PFSK-1 (cell line): ENCODE results near the gene QTRT2.

Experiments
- FOXP2 ChIP-seq: optimal IDR thresholded peaks from 2 replicates; pipeline ENCODE3; 2011; ENCODE audit warnings: borderline replicate concordance, control low read depth, inconsistent platforms; ENCODE audit not compliant: insufficient read depth; ENCODE audit errors: extremely low read length, extremely low read depth
- POLR2AphosphoS5 ChIP-seq: IDR thresholded peaks from 2 replicates; pipeline ENCODE4 v1.6.1; 2012; ENCODE audit warnings: low read depth, mild to moderate bottlenecking, control low read depth, low read length, moderate library complexity
- REST ChIP-seq, 2 experiments: IDR thresholded peaks; 2 replicates each; pipeline versions ENCODE4 v1.6.1 to v1.8.0; 2011 to 2012; ENCODE audit warnings: low read depth in 2 of 2, low read length in 2 of 2, control low read depth in 1 of 2, inconsistent platforms in 1 of 2, mild to moderate bottlenecking in 1 of 2, moderate library complexity in 1 of 2; ENCODE audit not compliant: insufficient read depth in 1 of 2
- SIN3A ChIP-seq: IDR thresholded peaks from 2 replicates; pipeline ENCODE4 v1.6.1; 2012; ENCODE audit warnings: mild to moderate bottlenecking, low read length, moderate library complexity, borderline replicate concordance; ENCODE audit not compliant: insufficient read depth
- TAF1 ChIP-seq: IDR thresholded peaks from 2 replicates; pipeline ENCODE4 v1.6.1; 2012; ENCODE audit warnings: low read length, control low read depth, borderline replicate concordance; ENCODE audit not compliant: insufficient read depth

Gene QTRT2

GRCh38 chr3:114127517-114127916 lies 71.0 kb downstream of the QTRT2 start:
- TF ChIP-seq POLR2AphosphoS5 (no peak), REST (IDR thresholded peaks at IDR 0.05; ENCODE audit: insufficient read depth in 1 of 2, low read depth in 2 of 2, low read length in 2 of 2) (no peak), SIN3A (no peak), FOXP2 (no peak), TAF1 (no peak)

GRCh38 chr3:114128231-114128630 lies 71.7 kb downstream of the QTRT2 start:
- TF ChIP-seq REST (IDR thresholded peaks at IDR 0.05; ENCODE audit: insufficient read depth in 1 of 2, low read depth in 2 of 2, low read length in 2 of 2) (no peak), SIN3A (no peak), POLR2AphosphoS5 (no peak), FOXP2 (no peak), TAF1 (no peak)

GRCh38 chr3:114128826-114129225 lies 72.3 kb downstream of the QTRT2 start:
- TF ChIP-seq TAF1 (no peak), POLR2AphosphoS5 (no peak), FOXP2 (no peak)

GRCh38 chr3:114132500-114132899 lies 76.0 kb downstream of the QTRT2 start:
- TF ChIP-seq FOXP2 (no peak), SIN3A (no peak), TAF1 (no peak), POLR2AphosphoS5 (no peak), REST (IDR thresholded peaks at IDR 0.05; ENCODE audit: insufficient read depth in 1 of 2, low read depth in 2 of 2, low read length in 2 of 2) (no peak)

GRCh38 chr3:114133947-114134346 lies 77.4 kb downstream of the QTRT2 start:
- TF ChIP-seq TAF1 (no peak), POLR2AphosphoS5 (no peak), SIN3A (no peak), FOXP2 (no peak), REST (IDR thresholded peaks at IDR 0.05; ENCODE audit: insufficient read depth in 1 of 2, low read depth in 2 of 2, low read length in 2 of 2) (no peak)
